ENCODE results near the gene KMT5B. TPM values are rescaled to one million over a fixed set of nuclear protein-coding genes. Genes with fewer than 3 reads are reported as not detected.

The KMT5B gene
- total and polyA plus RNA-seq, 2 of the 13 experiments (the other 11 are each of a cell fraction or from before 2014, with no cell fraction given), result 17.6 to 23.7 TPM

DNA sequence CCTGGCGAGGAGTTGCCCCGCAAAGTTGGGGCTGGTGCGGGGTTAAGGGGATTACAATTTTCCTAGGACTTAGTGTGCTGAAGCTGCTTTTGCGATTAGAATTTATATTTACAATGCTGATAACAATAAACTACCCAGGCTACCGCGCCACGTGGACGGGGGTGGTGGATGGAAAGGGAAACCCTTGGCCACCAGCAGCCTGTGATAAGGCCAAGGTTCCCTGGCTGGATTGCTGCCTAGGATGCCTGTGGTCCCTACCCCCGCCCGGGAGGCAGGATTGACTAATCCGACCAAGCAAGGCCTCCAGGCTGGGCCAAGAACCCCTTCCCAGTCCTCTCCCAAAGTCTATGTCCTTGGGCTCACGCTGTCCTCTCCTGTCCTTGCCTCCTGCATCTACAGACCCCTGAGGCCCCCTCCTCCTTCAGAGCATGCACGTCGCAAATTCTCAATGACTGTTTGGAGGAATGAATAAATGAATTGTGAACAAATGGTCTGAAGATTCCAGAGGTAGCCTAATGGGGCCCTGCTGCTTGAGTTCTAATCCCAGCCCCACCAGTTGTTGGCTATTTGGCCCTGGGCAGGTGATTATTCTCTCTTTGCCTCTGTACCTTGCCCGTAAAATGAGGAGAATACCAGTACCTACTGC lies 84.3 kb downstream of the KMT5B start (continued):
- TF ChIP-seq, protein P1, sequence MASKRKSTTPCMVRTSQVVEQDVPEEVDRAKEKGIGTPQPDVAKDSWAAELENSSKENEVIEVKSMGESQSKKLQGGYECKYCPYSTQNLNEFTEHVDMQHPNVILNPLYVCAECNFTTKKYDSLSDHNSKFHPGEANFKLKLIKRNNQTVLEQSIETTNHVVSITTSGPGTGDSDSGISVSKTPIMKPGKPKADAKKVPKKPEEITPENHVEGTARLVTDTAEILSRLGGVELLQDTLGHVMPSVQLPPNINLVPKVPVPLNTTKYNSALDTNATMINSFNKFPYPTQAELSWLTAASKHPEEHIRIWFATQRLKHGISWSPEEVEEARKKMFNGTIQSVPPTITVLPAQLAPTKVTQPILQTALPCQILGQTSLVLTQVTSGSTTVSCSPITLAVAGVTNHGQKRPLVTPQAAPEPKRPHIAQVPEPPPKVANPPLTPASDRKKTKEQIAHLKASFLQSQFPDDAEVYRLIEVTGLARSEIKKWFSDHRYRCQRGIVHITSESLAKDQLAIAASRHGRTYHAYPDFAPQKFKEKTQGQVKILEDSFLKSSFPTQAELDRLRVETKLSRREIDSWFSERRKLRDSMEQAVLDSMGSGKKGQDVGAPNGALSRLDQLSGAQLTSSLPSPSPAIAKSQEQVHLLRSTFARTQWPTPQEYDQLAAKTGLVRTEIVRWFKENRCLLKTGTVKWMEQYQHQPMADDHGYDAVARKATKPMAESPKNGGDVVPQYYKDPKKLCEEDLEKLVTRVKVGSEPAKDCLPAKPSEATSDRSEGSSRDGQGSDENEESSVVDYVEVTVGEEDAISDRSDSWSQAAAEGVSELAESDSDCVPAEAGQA (IDR thresholded peaks at IDR 0.05; ENCODE audit: low read depth), result no peak
- TF ChIP-seq, protein P1 (CRISPR knock-in tag; IDR thresholded peaks at IDR 0.05; ENCODE audit: borderline replicate concordance), result no peak
- TF ChIP-seq ZNF264 (CRISPR knock-in tag; IDR thresholded peaks at IDR 0.05) (no peak), TGIF2 (CRISPR knock-in tag; IDR thresholded peaks at IDR 0.05) (no peak), NCOA2 (CRISPR knock-in tag; IDR thresholded peaks at IDR 0.05) (no peak), PRMT3 (CRISPR knock-in tag; IDR thresholded peaks at IDR 0.05; ENCODE audit: borderline replicate concordance, low read depth) (no peak), ZC3H13 (CRISPR knock-in tag; IDR thresholded peaks at IDR 0.05) (no peak), ZSCAN9 (CRISPR knock-in tag; IDR thresholded peaks at IDR 0.05; ENCODE audit: borderline replicate concordance) (no peak), ZNF446 (CRISPR knock-in tag; IDR thresholded peaks at IDR 0.05) (no peak), MAFG (CRISPR knock-in tag; IDR thresholded peaks at IDR 0.05) (no peak), ZNF776 (CRISPR knock-in tag; IDR thresholded peaks at IDR 0.05) (no peak), SNAPC2 (CRISPR knock-in tag; IDR thresholded peaks at IDR 0.05) (no peak)
- TF ChIP-seq, protein P2, sequence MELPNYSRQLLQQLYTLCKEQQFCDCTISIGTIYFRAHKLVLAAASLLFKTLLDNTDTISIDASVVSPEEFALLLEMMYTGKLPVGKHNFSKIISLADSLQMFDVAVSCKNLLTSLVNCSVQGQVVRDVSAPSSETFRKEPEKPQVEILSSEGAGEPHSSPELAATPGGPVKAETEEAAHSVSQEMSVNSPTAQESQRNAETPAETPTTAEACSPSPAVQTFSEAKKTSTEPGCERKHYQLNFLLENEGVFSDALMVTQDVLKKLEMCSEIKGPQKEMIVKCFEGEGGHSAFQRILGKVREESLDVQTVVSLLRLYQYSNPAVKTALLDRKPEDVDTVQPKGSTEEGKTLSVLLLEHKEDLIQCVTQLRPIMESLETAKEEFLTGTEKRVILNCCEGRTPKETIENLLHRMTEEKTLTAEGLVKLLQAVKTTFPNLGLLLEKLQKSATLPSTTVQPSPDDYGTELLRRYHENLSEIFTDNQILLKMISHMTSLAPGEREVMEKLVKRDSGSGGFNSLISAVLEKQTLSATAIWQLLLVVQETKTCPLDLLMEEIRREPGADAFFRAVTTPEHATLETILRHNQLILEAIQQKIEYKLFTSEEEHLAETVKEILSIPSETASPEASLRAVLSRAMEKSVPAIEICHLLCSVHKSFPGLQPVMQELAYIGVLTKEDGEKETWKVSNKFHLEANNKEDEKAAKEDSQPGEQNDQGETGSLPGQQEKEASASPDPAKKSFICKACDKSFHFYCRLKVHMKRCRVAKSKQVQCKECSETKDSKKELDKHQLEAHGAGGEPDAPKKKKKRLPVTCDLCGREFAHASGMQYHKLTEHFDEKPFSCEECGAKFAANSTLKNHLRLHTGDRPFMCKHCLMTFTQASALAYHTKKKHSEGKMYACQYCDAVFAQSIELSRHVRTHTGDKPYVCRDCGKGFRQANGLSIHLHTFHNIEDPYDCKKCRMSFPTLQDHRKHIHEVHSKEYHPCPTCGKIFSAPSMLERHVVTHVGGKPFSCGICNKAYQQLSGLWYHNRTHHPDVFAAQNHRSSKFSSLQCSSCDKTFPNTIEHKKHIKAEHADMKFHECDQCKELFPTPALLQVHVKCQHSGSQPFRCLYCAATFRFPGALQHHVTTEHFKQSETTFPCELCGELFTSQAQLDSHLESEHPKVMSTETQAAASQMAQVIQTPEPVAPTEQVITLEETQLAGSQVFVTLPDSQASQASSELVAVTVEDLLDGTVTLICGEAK (IDR thresholded peaks at IDR 0.05), result no peak
- TF ChIP-seq, protein P2 (CRISPR knock-in tag; IDR thresholded peaks at IDR 0.05), result no peak

Measured in HepG2 (cell line).